BJ (cell line): ENCODE data around the gene ZFAND5. TPM values are rescaled to one million over a fixed set of nuclear protein-coding genes. Genes with fewer than 3 reads are reported as not detected.

Source experiments
- CTCF ChIA-PET: fragments of 350-600 bp; formaldehyde crosslinking; extraction: SDS; loops from one replicate; lab custom pipeline; 2021; ENCODE audit warnings: antibody characterized with exemption, inconsistent platforms; lab: Yijun Ruan, JAX
- POLR2A ChIA-PET: fragments of 300-600 bp; sonication (Branson Sonifier 250); formaldehyde crosslinking; extraction: SDS; loops from one replicate; lab custom pipeline; 2021; ENCODE audit warnings: antibody characterized with exemption; lab: Charles Lee
- DNase-seq: peaks from one replicate; pipeline ENCODE4 v3.0.0-alpha.2; 2011; ENCODE audit warnings: low read depth
- H3K27me3 ChIP-seq: 2 replicates; pipeline ENCODE4 v1.6.0; 2011; ENCODE audit warnings: low read length; ENCODE audit not compliant: control insufficient read depth, insufficient read depth
- H3K36me3 ChIP-seq: 2 replicates; pipeline ENCODE4 v1.5.1; 2011; ENCODE audit warnings: low read length; ENCODE audit not compliant: control insufficient read depth, insufficient read depth
- H3K4me3 ChIP-seq: 2 replicates; pipeline ENCODE4 v1.5.1; 2011; ENCODE audit warnings: low read depth, mild to moderate bottlenecking, control low read depth, low read length
- CTCF ChIP-seq: IDR thresholded peaks from 2 replicates; pipeline ENCODE4 v1.5.1; 2011; ENCODE audit warnings: low read depth, mild to moderate bottlenecking, control low read depth, inconsistent platforms, low read length, moderate library complexity; ENCODE audit not compliant: insufficient read depth
- polyA plus RNA-seq: library from polyadenylated mRNA; depleted of rRNA; stranded (reverse); fragments of >200 nt; gene quantifications from 2 replicates; pipeline ENCODE4 v1.2.3, GENCODE V29; 2011

The ZFAND5 gene
- polyA plus RNA-seq, 1 experiment: 172 TPM

GRCh38 chr9:72351538-72352453 lies 13.2 kb downstream of the ZFAND5 start:
- Histone ChIP-seq H3K27me3 (no peaks in the 10 kb centered on the region), H3K36me3 (peaks cover 1% of the 10 kb centered on the region), H3K4me3 (no peak overlapping the region)
- ChIA-PET POLR2A (interaction anchor here (0.6 to 0.7 kb wide), 3 partner anchors 45 to 230 kb away, joined by 3 to 8 read pairs (median 6); no protein-coding TSS in a partner anchor), CTCF (no interaction called here)
- DNase-seq: no peak
- TF ChIP-seq CTCF: no peak

- ChIA-PET CTCF (no interaction called here), POLR2A (no interaction called here)
- H3K4me3 ChIP-seq: no peak overlapping the region
- H3K27me3 ChIP-seq: no peaks in the 10 kb centered on the region
- no peak for TF ChIP-seq CTCF
- DNase-seq: no peak
- peaks cover 1% of the 10 kb centered on the region; the same call in 1 of the 2 replicates for H3K36me3 ChIP-seq
These were observed 15.1 kb downstream of the ZFAND5 start for GRCh38 chr9:72349911-72350310.

- no peak for TF ChIP-seq CTCF
- CTCF ChIA-PET: no interaction called here
- POLR2A ChIA-PET: no interaction called here
These were observed 15.8 kb downstream of the ZFAND5 start for GRCh38 chr9:72349240-72349639.

GRCh38 chr9:72346333-72346732 lies 18.7 kb downstream of the ZFAND5 start:
- CTCF ChIA-PET: interaction anchor here (1.8 kb wide), 1 partner anchor 13 kb away, joined by 6 read pairs; no protein-coding TSS in a partner anchor
- no peaks in the 10 kb centered on the region for H3K27me3 ChIP-seq
- no peaks in the 10 kb centered on the region for H3K36me3 ChIP-seq
- no peak for DNase-seq
- no peak for TF ChIP-seq CTCF
- H3K4me3 ChIP-seq: no peak overlapping the region
- POLR2A ChIA-PET: interaction anchor here (0.6 kb wide), 1 partner anchor 235 kb away, joined by 8 read pairs; no protein-coding TSS in a partner anchor

More at GRCh38 chr9:72349240-72349639, 15.8 kb downstream of the ZFAND5 start:
- no peaks in the 10 kb centered on the region for H3K27me3 ChIP-seq
- H3K36me3 ChIP-seq: 0 out of 2 replicates have a peak, but pooled peaks cover 1% of the 10 kb centered on the region
- no peak for DNase-seq
- H3K4me3 ChIP-seq: no peak overlapping the region

- H3K27me3 ChIP-seq: no peaks in the 10 kb centered on the region
- H3K4me3 ChIP-seq: no peak overlapping the region
- H3K36me3 ChIP-seq: no peaks in the 10 kb centered on the region
- ChIA-PET POLR2A (no interaction called here), CTCF (no interaction called here)
- DNase-seq: no peak
- TF ChIP-seq CTCF: no peak
These were observed 26.4 kb downstream of the ZFAND5 start for GRCh38 chr9:72338631-72339030.
